NCI-H345 (cell line): ENCODE data around the gene PHLPP2.
"Not testable (repeated sequence)": the region's sequence is repeated elsewhere in the genome, so short reads cannot be mapped to it uniquely, and the experiment has no call there.

Experiments
- DNase-seq: peaks from one replicate; lab custom pipeline; 2025; lab: John Stamatoyannopoulos, UW

PHLPP2 gene

DNA sequence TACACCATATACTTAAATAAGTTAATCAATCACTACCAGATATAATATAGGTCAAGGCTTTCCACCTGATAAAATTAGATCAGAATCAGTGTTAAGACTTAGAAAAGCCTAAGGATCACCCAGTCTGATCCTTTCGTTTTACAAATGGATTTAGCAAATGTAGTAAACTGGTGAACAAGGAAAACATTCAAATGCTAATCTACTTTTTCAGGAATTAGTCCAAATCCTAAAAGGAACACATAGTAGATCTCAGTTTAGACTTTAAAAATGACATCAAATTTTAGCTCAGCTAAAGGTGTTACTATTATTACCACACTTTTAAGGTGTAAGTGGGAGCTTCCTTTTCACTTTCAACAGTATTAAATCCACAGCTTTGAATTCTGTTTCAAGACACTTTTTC, 12.0 kb downstream of the PHLPP2 start:
- no peak for DNase-seq

DNA sequence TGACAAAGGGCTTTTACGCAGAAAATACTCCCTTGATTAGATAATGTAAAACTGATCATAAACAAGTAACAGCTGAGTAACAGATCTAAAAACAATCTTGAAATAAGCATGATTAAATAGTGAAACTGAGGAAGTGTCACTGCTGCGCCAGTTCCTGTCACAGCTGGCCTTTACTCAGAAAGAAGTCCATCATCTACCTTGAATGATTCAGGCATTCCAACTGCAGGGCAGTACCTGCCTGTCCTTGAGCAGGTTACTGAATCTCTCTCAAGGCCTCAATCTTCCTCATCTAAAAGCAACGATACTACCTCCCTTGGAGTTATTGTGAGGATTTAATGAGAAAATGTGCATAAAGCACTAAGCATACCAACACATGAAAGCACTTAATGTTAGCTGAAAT, 12.7 kb downstream of the PHLPP2 start:
- no peak for DNase-seq

GRCh38 chr16:71709229-71709781, 15.2 kb downstream of the PHLPP2 start:
- no peak for DNase-seq

- no peak for DNase-seq
These were observed 15.8 kb downstream of the PHLPP2 start for GRCh38 chr16:71708696-71709095.

DNA sequence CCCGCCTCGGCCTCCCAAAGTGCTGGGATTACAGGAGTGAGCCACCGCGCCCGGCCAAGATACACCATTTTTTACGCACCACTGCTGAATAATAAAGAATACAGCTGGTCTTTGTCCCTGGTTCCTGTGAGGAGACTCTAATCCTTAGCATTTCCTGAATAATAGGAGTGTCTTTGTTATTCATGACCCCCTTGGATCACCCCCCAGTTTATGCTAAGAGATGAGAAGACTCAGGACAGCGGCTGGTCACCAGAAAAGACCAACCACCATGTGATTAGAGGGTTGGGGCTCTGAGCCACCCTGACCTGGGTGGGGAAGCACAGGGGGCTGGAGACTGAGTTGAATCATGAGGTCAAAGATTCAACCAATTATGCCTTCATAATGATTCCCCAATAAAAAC, 17.3 kb downstream of the PHLPP2 start:
- no peak for DNase-seq

DNA sequence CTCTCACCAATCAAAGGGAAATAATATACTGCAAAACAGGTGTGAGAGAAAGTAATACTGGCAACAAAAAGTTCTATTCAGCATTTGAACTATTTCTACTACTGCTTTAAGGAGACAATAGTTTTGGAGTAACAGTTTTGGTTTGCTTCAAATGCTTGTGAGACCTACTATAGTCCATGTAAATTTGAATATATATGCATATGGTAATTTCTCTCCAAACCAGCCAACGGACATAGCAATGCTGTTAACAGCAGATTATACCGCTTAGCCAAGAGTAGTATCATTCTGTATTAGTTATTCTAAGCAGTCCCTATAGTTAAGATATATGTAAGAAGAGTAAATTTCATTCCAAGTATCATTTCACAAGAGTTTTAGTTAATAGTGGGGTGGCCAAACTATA, 18.5 kb downstream of the PHLPP2 start:
- no peak for DNase-seq

DNA sequence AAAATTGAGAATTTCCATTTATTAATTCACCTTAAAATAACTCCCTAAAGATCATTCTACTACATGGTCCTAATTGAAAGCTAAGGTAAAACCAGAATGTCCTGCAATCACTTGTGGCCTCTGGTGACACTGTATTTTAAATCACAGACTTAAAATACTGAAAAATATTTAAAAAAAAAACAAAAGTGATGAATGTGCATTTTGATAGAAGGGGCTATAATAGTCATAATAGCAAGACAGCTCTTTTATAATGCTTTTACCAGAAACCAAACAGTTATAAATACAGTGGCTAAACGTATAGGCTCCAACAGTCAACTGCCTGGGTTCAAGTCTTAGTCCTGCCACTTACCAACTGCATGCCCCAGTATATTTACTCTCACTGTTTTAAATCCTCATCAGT, 21.2 kb downstream of the PHLPP2 start:
- no peak for DNase-seq

DNA sequence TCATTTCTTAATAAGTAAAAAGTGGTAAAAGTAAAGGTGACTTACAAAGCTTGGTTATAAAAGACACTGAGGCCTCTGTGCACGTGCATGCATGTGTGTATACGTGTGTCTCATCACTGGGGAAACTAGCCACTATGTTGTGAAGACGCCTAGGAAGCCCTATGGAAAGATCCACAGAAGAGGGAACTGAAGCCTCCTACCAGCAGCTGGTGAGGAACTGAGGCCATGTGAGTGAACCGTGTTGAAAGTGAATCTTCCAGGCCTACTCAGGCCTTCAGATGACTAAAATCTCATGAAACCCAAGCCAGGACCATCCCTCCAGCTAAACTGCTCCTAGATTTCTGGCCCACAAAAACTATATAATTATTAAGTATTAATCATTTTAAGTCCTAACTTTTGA, 23.7 kb downstream of the PHLPP2 start:
- DNase-seq: no peak

DNA sequence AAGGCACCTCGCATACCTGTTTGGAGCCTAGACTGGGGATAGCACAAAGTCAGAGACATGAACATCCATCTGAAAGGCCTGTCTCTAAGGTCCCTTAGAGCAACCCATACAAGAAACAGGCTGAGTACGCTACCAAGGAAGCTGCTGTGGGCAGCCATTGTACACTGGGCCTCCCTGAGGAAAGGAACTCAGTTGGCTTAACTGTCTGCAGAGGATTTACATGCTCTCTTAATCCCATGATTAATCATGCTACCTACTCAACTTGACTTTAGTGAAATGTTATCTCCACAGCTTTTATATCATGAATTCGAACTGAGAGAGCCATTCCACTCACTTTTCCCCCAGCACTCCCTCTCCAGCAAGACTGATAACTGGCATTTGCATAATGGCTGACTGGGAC, 26.0 kb downstream of the PHLPP2 start:
- DNase-seq: no peak

- no peak for DNase-seq
These were observed 31.3 kb downstream of the PHLPP2 start for GRCh38 chr16:71693164-71693563.

GRCh38 chr16:71689901-71690300, 34.6 kb downstream of the PHLPP2 start:
- no peak for DNase-seq

- no peak for DNase-seq
These were observed 36.6 kb downstream of the PHLPP2 start for GRCh38 chr16:71687861-71688260.

DNA sequence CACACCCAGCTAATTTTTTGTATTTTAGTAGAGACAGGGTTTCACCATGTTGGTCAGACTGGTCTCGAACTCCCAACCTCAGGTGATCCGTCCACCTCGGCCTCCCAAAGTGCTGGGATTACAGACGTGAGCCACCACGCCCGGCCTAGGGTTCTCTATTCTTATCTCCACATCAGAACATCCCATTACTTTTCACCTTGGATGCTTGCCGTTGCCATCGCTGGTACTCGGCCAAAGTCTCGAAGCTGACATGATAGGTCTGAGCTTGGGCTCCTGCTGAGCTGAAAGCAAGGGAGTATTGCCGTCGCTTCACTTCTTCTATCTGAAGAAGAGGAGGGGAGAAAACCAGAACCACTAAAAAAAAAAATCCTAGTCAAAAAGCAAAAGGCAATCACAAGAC, 40.2 kb downstream of the PHLPP2 start:
- not testable (repeated sequence) for DNase-seq

DNA sequence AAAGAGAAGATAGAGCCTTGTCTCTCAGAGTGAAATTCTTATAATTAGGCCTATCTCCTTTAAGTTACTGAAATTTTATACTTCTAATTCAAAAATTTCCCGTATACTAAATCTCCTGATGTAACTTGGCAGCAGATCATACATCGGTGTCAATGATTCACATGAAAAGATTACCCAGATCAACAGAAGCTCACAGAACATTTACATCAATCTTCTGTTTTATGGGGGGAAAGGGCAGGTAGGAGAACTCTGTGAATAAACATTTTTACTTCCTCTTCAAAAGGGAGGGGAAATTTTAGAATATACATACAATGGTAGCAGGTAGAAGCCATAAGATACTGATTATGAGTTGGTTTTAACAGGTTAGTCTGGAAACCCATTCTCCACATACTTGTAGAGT, 43.1 kb downstream of the PHLPP2 start:
- DNase-seq: no peak

GRCh38 chr16:71676236-71676635, 48.3 kb downstream of the PHLPP2 start:
- DNase-seq: peak; percentile 21

DNA sequence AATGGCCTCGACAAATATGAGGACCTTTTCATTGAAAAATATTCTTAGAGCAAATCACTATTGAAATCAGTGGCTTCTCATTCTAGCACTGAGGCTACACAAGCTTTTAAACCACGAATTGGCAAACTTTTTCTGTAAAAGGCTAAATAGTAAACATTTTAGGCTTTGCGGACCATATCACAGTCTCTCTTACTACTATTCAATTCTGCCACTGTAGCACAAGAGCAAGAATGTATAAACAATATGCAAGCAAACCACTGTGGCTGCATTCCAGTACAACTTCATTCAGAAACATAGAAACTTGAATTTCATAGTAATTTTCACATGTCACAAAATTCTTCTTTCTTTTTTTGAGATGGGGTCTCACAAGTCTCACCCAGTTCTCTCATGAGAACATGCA, 49.1 kb downstream of the PHLPP2 start:
- DNase-seq: no peak

- no peak for DNase-seq
These were observed 50.3 kb downstream of the PHLPP2 start for GRCh38 chr16:71674229-71674628.

DNA sequence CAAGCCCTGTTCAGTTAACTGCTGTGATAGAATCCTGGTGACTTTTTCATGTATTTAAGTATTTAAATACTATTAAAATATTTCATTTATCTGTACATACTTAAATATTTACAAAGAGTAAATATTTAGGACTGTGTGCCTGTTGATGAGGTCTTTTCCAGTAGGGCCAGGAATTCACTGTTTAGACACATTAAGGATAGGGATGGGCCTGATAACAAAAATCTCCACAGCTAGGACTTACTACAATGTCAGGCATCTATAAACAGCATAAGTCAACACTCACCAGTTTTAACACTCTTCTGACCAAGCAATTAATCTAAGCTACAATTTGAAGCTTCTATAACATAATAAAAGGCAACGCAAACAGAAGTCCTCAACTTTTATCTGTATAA, 50.9 kb downstream of the PHLPP2 start:
- DNase-seq: no peak

- DNase-seq: no peak
These were observed 51.5 kb downstream of the PHLPP2 start for GRCh38 chr16:71672803-71673581.

DNA sequence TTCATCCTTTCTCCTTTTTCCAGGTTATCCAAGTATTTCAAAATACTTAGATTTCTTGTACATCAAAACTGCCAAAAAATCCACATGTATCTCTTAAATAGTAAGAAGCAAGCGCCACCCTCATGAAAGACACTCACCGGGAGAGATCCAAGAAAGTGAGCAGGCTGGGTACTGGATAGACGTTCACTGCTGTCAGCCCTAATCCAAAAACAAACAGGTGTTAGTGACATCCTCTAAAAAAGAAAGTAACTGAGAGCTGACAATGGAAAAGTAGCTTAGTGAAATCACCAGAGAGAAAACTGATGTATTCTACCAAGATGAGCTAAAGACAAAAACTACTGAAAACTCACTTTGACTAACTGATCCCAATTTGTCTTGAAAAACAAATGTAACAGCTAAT, 52.4 kb downstream of the PHLPP2 start:
- DNase-seq: no peak

DNA sequence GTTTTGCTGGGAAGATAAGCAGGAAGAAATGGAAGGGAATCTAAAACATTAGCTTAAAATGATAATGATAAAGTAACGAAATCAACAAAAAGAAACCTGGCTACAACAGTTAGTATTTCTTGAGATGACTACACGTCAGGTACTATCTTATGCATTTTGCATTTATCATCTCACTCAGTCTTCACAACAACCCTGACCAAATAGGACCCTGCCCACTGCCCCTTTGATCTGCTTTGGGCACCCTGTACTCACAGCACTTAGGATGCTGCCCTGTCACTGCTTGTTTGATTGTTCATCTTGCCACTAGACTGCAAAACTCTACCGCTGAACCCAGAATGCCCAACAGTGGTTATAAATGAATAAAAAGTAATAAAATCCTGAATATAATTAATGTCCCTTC, 53.3 kb downstream of the PHLPP2 start:
- DNase-seq: no peak

DNA sequence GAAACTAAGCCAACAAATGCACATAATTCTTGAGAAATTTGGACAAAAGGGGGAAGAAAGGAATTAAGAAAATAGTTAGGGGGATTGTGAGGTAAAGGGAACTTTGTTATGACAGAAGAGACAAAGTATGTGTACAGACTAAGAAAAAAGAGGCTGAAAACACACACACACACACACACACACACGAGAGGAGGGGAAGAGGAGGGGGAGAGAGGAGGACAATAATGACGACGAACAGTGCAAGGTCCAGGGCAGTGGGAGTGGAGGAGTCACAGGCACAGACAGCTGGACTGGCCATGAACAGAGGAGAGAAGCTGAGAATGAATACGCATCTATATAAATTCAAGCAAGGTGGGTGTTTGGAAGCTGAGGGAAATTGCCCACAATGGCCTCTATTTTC, 54.0 kb downstream of the PHLPP2 start:
- no peak for DNase-seq

DNA sequence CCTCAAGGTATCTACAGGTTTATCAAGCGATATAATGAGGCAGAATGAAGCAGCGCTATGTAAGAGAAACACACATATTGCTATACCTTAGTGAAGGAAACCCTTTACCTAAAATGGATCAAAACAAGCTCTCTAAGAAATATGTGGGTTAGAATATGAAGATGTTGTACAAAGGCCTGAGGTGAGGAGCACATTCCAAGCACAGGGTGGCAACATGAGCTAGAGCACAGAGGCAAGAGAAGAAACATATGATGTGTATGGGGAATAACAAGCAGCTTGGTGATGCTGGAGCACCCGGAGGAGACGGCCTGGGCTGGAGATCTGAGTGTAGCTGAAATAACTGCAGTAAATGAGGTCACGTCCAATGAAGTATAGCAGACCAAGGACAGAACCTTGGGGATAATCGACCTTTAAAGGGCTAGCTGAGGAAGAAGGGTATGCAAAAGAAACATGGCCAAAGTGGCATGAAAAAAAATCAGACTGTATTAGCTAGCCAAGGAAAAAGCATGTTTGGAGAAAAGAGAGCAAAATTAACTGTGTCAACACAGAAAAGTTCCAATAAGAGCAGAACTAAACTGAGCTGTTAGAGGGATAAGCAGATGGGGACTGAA, 54.5 kb downstream of the PHLPP2 start:
- DNase-seq: no peak
